HEK293T (cell line): ENCODE results near the gene SLC22A2.
"Not testable (repeated sequence)": the region's sequence is repeated elsewhere in the genome, so short reads cannot be mapped to it uniquely, and the experiment has no call there.

ENCODE experiments used
- CTCF ChIA-PET: fragments of 350-600 bp; formaldehyde crosslinking; extraction: SDS; loops from one replicate; lab custom pipeline; 2021; ENCODE audit warnings: antibody characterized with exemption, inconsistent platforms; lab: Yijun Ruan, JAX
- POLR2A ChIA-PET: fragments of 350-600 bp; formaldehyde crosslinking; extraction: SDS; loops from one replicate; lab custom pipeline; 2020; ENCODE audit warnings: antibody characterized with exemption, inconsistent platforms; lab: Yijun Ruan, JAX
- DNase-seq: peaks from one replicate; pipeline ENCODE4 v3.0.0; 2012; ENCODE audit warnings: mixed read lengths; ENCODE audit errors: extremely low spot score
- ARNT ChIP-seq: fragments of 450-650 bp; IDR thresholded peaks from 2 replicates; pipeline ENCODE4 v1.6.1; 2017; ENCODE audit warnings: mild to moderate bottlenecking
- BHLHE40 ChIP-seq: fragments of 450-650 bp; IDR thresholded peaks from 2 replicates; pipeline ENCODE4 v1.6.1; 2016; ENCODE audit warnings: mild to moderate bottlenecking, moderate library complexity, borderline replicate concordance
- CTBP1 ChIP-seq: fragments of 450-650 bp; IDR thresholded peaks from 2 replicates; pipeline ENCODE4 v1.6.1; 2016; ENCODE audit warnings: borderline replicate concordance
- ELF4 ChIP-seq: fragments of 450-650 bp; IDR thresholded peaks from 2 replicates; pipeline ENCODE4 v1.6.1; 2017; ENCODE audit warnings: antibody characterized with exemption
- FOXA1 ChIP-seq: fragments of 450-650 bp; IDR thresholded peaks from 2 replicates; pipeline ENCODE4 v1.6.1; 2016; ENCODE audit warnings: mild to moderate bottlenecking
- FOXK2 ChIP-seq: fragments of 450-650 bp; IDR thresholded peaks from 2 replicates; pipeline ENCODE4 v1.6.1; 2016; ENCODE audit warnings: mild to moderate bottlenecking
- FOXM1 ChIP-seq: fragments of 450-650 bp; IDR thresholded peaks from 2 replicates; pipeline ENCODE4 v1.6.1; 2017; ENCODE audit warnings: mild to moderate bottlenecking, borderline replicate concordance
- HDGF ChIP-seq: fragments of 450-650 bp; IDR thresholded peaks from 2 replicates; pipeline ENCODE4 v1.6.1; 2017; ENCODE audit warnings: antibody characterized with exemption, borderline replicate concordance
- L3MBTL2 ChIP-seq: fragments of 450-650 bp; conservative IDR thresholded peaks from 2 replicates; pipeline ENCODE4 v1.6.1; 2016; ENCODE audit warnings: mild to moderate bottlenecking
- LEF1 ChIP-seq: fragments of 450-650 bp; IDR thresholded peaks from 2 replicates; pipeline ENCODE4 v1.6.1; 2017; ENCODE audit warnings: mild to moderate bottlenecking, borderline replicate concordance
- NFRKB ChIP-seq: fragments of 450-650 bp; IDR thresholded peaks from 2 replicates; pipeline ENCODE4 v1.6.1; 2016; ENCODE audit warnings: mild to moderate bottlenecking, moderate library complexity
- SP1 ChIP-seq: fragments of 450-650 bp; IDR thresholded peaks from 2 replicates; pipeline ENCODE4 v1.6.1; 2017
- SUZ12 ChIP-seq: fragments of 450-650 bp; IDR thresholded peaks from 2 replicates; pipeline ENCODE4 v1.6.1; 2016; ENCODE audit warnings: mild to moderate bottlenecking
- TARDBP ChIP-seq: fragments of 450-650 bp; IDR thresholded peaks from 2 replicates; pipeline ENCODE4 v1.6.1; 2016
- ZNF384 ChIP-seq: fragments of 450-650 bp; IDR thresholded peaks from 2 replicates; pipeline ENCODE4 v1.6.1; 2016
- TF ChIP-seq, protein P1 (sequence below): fragments of 450-650 bp; IDR thresholded peaks from 2 replicates; pipeline ENCODE4 v1.6.1; 2016

Gene SLC22A2

DNA sequence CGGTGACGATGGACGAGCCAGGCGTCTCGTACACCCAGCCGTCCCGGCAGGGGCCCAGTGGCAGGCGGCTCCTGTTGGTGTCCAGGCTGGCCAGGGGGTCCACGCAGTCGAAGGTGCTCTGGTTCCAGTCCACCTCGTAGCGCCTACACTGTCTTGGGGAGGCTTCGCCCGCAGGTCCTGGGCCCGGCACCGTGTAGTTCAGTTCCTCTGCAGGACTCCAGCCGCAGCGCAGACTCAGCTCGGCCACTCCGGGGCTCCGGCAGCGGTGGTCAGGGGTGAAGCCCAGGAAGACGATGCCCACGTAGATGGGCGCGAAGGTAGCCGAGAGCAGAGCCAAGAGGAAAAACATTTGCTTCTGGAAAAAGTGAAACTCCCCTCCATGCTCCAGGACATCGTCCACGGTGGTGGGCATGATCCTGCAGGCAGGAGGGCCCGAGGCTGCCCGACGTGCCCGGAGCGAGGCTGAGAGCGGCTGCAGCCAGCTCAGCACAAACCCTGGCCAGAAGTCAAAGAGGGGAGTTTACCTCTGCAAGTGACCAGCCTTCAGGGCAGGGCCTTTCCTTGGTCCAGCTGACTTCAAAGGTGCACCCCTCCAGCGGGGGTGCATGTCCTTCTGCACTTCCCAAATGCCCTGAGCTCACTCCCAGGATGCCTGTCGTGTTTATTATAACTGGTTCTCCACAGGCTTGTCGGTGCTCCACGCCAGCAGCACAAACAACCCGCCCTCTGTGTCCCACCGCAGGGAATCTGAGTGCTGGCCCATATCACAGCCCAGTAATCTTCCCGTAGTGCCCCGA is at the start of gene SLC22A2:
Gene SLC22A2, minus strand, starts transcription at position 476 of the 797 bp plus-strand sequence. Its CDS starts 64 bp downstream, at position 412.
- CTCF ChIA-PET, result no interaction called here
- POLR2A ChIA-PET, result no interaction called here
- DNase-seq, result no peak
- no peak for TF ChIP-seq L3MBTL2

DNA sequence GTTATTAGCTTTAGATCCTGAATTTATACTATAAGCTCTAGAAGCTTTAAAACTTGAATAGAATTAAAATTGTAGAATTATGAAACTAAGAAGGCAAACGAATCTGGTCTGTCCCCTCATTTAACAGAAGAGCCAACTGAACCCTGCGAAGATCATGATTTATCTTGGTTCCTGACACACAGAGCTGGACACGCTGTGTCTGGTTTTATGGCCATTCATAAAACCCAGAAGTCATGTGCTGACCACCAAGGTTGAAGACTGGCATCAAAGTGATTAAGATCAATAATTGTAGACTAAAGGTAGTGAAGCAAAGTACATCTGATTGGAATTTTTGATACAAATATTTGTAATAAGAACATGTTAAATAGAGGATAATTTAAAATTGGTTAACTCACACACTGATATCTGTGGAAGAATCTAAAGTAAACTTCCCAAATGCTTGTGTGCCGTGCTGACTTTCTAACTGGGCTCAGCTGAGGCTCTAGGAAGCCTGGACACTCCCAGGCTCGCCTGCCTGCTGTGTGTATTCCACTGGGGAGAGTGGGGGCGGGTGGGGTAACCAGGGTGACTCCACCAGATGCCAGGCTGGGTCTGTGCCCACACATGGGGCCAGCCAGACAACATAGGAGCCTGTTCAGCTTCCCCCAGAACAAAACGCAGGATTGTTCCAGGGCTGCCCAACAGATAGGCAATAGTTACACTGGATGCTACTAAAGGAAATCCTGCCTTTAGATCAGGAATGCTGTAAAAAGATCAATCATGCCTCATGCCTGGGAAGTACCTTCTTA is 47.5 kb upstream of the SLC22A2 start:
- ChIA-PET POLR2A (no interaction called here), CTCF (no interaction called here)
- no peak for DNase-seq
- TF ChIP-seq SUZ12, result no peak
- no peak for TF ChIP-seq TARDBP
- TF ChIP-seq ZNF384, result no peak
- TF ChIP-seq, protein P1, sequence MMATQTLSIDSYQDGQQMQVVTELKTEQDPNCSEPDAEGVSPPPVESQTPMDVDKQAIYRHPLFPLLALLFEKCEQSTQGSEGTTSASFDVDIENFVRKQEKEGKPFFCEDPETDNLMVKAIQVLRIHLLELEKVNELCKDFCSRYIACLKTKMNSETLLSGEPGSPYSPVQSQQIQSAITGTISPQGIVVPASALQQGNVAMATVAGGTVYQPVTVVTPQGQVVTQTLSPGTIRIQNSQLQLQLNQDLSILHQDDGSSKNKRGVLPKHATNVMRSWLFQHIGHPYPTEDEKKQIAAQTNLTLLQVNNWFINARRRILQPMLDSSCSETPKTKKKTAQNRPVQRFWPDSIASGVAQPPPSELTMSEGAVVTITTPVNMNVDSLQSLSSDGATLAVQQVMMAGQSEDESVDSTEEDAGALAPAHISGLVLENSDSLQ, result no peak
- TF ChIP-seq ARNT, result no peak
- no peak for TF ChIP-seq SP1
- no peak for TF ChIP-seq FOXA1
- TF ChIP-seq L3MBTL2, result no peak
- TF ChIP-seq FOXK2, result no peak
- TF ChIP-seq ELF4, result no peak
- TF ChIP-seq CTBP1, result no peak
- TF ChIP-seq BHLHE40, result no peak
- TF ChIP-seq HDGF, result no peak
- TF ChIP-seq FOXM1, result no peak
- TF ChIP-seq NFRKB, result no peak
- TF ChIP-seq LEF1, result no peak

DNA sequence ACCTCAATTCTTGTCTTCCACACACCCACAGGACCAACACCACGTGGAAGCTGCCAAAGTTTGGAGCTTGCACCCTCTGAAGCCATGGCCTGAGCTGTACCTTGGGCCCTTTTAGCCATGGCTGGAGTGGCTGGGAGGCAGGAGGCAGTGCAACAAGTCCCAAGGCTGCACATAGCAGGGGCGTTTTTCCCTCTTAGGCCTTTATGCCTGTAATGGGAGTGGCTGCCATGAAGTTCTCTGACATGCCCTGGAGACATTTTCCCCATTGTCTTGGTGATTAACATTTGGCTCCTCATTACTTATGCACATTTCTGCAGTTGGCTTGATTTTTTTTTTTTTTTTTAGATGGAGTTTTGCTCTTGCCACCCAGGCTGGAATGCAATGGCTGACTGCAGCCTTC is 45.2 kb upstream of the SLC22A2 start:
- CTCF ChIA-PET, result no interaction called here
- POLR2A ChIA-PET, result no interaction called here
- DNase-seq, result no peak
- TF ChIP-seq FOXK2, result no peak
- no peak for TF ChIP-seq SUZ12
- TF ChIP-seq ELF4, result no peak
- TF ChIP-seq SP1, result no peak
- no peak for TF ChIP-seq TARDBP
- no peak for TF ChIP-seq BHLHE40
- no peak for TF ChIP-seq L3MBTL2
- no peak for TF ChIP-seq FOXA1
- no peak for TF ChIP-seq CTBP1
- no peak for TF ChIP-seq LEF1
- no peak for TF ChIP-seq ARNT
- TF ChIP-seq FOXM1, result no peak
- TF ChIP-seq, protein P1, result no peak
- no peak for TF ChIP-seq ZNF384
- TF ChIP-seq HDGF, result no peak

DNA sequence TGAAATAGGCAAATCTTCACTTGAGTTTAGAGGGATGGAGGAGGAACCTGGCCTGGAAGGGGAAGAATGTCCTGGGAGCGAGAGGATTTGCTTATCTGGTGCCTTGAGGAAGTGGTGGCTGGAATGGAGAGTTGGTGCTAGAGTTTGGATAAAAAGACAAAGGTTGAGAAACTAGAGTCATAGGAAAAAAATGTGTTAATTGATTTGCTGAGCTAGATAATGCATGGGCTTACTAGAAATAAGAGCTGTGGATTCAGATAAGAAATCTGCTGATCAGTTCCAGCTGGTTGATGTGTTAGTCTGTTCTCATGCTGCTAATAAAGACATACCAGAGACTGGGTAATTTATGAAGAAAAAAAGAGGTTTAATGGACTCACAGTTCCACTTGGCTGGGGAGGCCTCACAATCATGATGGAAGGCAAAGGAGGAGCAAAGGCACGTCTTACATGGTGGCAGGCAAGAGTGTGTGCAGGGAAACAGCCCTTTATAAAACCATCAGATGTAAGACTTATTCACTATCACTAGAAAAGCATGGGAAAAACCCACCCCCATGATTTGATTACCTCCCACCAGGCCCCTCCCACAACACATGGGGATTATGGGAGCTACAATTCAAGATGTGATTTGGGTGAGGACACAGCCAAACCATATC is 43.9 kb upstream of the SLC22A2 start:
- DNase-seq, POLR2A ChIA-PET, CTCF ChIA-PET: not testable (repeated sequence)

DNA sequence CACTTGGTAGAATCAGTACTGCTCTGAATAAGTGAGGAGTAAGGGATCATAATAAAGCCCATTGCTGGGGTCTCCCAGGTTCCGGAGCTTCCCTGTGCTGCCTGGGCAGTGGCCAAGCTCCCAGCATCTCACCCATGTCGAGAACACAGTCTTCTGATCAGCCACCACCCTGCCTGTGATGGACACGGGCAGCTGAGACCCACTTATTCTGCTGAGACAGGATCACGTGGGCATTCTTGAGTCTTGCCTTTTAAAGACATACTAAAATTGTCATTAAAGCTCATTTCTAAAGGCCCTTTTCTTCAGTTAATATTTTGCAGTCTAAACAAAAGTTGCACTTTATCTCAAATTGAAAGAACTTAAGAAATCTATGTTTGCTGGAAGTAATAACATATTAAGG is 42.7 kb upstream of the SLC22A2 start:
- DNase-seq, result no peak
- CTCF ChIA-PET, result no interaction called here
- TF ChIP-seq SUZ12 (no peak), ELF4 (no peak), SP1 (no peak), BHLHE40 (no peak), FOXA1 (no peak)
- TF ChIP-seq, protein P1, result no peak
- POLR2A ChIA-PET, result no interaction called here

DNA sequence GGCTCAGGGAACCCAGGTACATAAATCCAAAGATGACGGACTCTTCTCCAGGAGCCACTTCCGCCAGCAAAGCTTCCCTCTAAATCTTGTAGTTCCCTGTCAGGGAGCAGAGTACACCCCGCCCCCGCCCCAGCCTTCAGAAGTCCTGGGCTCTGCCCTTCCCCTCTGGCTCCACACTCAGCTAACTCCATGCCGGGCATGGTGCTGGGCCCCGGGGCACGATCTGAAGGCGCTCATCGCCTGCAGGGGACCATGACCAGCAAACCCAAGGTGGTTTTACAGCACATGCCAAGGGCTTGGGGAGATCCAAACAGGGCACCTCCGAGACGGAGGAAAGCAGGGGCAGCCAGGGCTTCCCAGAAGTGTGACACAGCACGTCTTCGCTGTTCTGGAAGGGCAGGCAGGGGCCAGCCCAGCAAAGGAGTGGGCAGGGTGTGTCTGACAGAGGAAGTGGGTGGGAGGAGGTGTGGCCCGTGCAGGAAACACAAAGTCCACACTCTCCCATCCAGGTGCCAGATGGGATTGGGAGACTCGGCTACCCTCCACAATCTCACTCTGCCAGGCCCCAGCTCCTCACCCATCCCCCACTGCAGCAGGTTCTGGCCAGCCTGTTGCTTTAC is 41.6 kb upstream of the SLC22A2 start:
- CTCF ChIA-PET, result no interaction called here

More for the DNA sequence above, 41.6 kb upstream of the SLC22A2 start:
- POLR2A ChIA-PET, result no interaction called here
- TF ChIP-seq TARDBP, result no peak
- TF ChIP-seq FOXA1, result no peak
- TF ChIP-seq CTBP1, result no peak
- no peak for TF ChIP-seq BHLHE40
- no peak for TF ChIP-seq ARNT
- no peak for TF ChIP-seq HDGF
- TF ChIP-seq FOXK2, result no peak
- TF ChIP-seq SP1, result no peak
- TF ChIP-seq NFRKB, result no peak
- no peak for TF ChIP-seq ELF4
- DNase-seq, result no peak
